Kidney (tissue), 14 donors: ENCODE measurements around the gene PRTN3. TPM values are rescaled to one million over a fixed set of nuclear protein-coding genes. Genes with fewer than 3 reads are reported as not detected.
"Not testable (repeated sequence)": the region's sequence is repeated elsewhere in the genome, so short reads cannot be mapped to it uniquely, and the experiment has no call there.

Source experiments
- DNase-seq, 5 donors: peaks; one replicate each; pipeline ENCODE4 v3.0.0-alpha.2; 2013 to 2020
- FAIRE-seq: peaks from 2 replicates; lab custom pipeline; 2012; peaks lifted over from hg19 to GRCh38; lab: Jason Lieb, UNC
- H3K27ac ChIP-seq, 2 donors: one replicate each; pipeline ENCODE4 v1.7.0; 2013; ENCODE audit warnings: low read depth in 2 of 2, low read length in 2 of 2, inconsistent platforms in 1 of 2
- H3K27me3 ChIP-seq: one replicate; pipeline ENCODE4 v1.7.1; 2013; ENCODE audit warnings: low read length, inconsistent platforms; ENCODE audit not compliant: control insufficient read depth, insufficient read depth
- H3K36me3 ChIP-seq, 3 donors: one replicate each; pipeline versions ENCODE4 v1.7.0 to v1.7.1; 2013; ENCODE audit warnings: low read length in 3 of 3, control low read depth in 1 of 3, inconsistent platforms in 1 of 3; ENCODE audit not compliant: insufficient read depth in 3 of 3, control insufficient read depth in 2 of 3
- H3K4me1 ChIP-seq, 3 donors: one replicate each; pipeline versions ENCODE4 v1.7.0 to v1.7.1; 2013; ENCODE audit warnings: low read length in 3 of 3, inconsistent platforms in 1 of 3, low read depth in 1 of 3; ENCODE audit not compliant: control insufficient read depth in 2 of 3, insufficient read depth in 2 of 3
- H3K4me3 ChIP-seq, 3 donors: one replicate each; pipeline versions ENCODE4 v1.7.0 to v1.8.1; 2013; ENCODE audit warnings: low read length in 3 of 3, control low read depth in 1 of 3, inconsistent platforms in 1 of 3
- H3K9ac ChIP-seq, 3 donors: one replicate each; pipeline versions ENCODE4 v1.7.0 to v1.7.1; 2013; ENCODE audit warnings: low read length in 3 of 3, control low read depth in 1 of 3, inconsistent platforms in 1 of 3
- H3K9me3 ChIP-seq, 3 donors: one replicate each; pipeline versions ENCODE4 v1.7.0 to v1.7.1; 2013; ENCODE audit warnings: low read length in 3 of 3, control low read depth in 1 of 3, inconsistent platforms in 1 of 3; ENCODE audit not compliant: control insufficient read depth in 2 of 3, insufficient read depth in 1 of 3
- CTCF ChIP-seq: IDR thresholded peaks from 3 replicates; pipeline ENCODE4 v1.5.1; 2012; ENCODE audit warnings: mild to moderate bottlenecking, moderate library complexity, borderline replicate concordance; ENCODE audit not compliant: insufficient read depth; ENCODE audit errors: extremely low read depth
- intact Hi-C: fragments of 100-400 bp; cut with DNase I; formaldehyde crosslinking; loops from one replicate; pipeline ENCODE4 v1.11.1; 2022
- polyA plus RNA-seq: library from polyadenylated mRNA; stranded (reverse); fragments of 350-450 nt; fragmentation: Illumina TruSeq; extraction: RNeasy Lipid Tissue Mini Kit (QIAGEN cat#74804); gene quantifications from one replicate; pipeline ENCODE4 v1.2.3, GENCODE V29; 2014; ENCODE audit warnings: low read depth, low replicate concordance; ENCODE audit not compliant: insufficient read depth
- total RNA-seq: library from RNA; stranded (reverse); fragmentation: NEBNext Ultra II Directional; extraction: Animal tissue kit (Norgen Biotek cat#: 25700); gene quantifications from one replicate; pipeline ENCODE4 v1.2.1, GENCODE V29; 2021
- donor health status: control.
- donor health status: control.
- donor health status: control.
- donor health status: control.
- donor health status: control.
- donor health status: DM: yes; HTN: yes; CAD: no.
- donor health status: Normal renal cell carcinoma (clear cell type).

Gene PRTN3
- total and polyA plus RNA-seq, 2 donors from 2014 or later = not detected

- H3K36me3 ChIP-seq = no peaks in the 10 kb centered on the region
- no peak within 1 kb of the TSS for H3K9ac ChIP-seq
- peaks cover 0 to 7% (median 0%) of the 10 kb centered on the region in 3 donors for H3K4me1 ChIP-seq
- no peak within 1 kb of the TSS for H3K4me3 ChIP-seq
- no peaks in the 10 kb centered on the region for H3K27me3 ChIP-seq
- DNase-seq (peak in 1 of 5 donors; percentile 75), FAIRE-seq (no peak)
- no peaks in the 10 kb centered on the region for H3K9me3 ChIP-seq
- H3K27ac ChIP-seq = peak within 1 kb of the TSS in 1 of 2 donors; percentile 80
- intact Hi-C loops = no loop called here
- no peak for TF ChIP-seq CTCF
Observed at GRCh38 chr19:852136-853013, 11.6 kb downstream of the PRTN3 start, which contains the start of gene ELANE. TSS of gene ELANE (plus strand) at chr19:852303. CDS start at chr19:852329, 26 bp downstream.

- no peaks in the 10 kb centered on the region for H3K27me3 ChIP-seq
- no peak overlapping the region for H3K27ac ChIP-seq
- intact Hi-C loops = no loop called here
- FAIRE-seq (no peak), DNase-seq (peak in 1 of 5 donors; percentile 76)
- H3K4me3 ChIP-seq = no peak overlapping the region
- H3K36me3 ChIP-seq = no peaks in the 10 kb centered on the region
- no peak for TF ChIP-seq CTCF
- H3K9ac ChIP-seq = no peak overlapping the region
- peaks cover 0 to 7% (median 0%) of the 10 kb centered on the region in 3 donors for H3K4me1 ChIP-seq
- no peaks in the 10 kb centered on the region for H3K9me3 ChIP-seq
Observed at GRCh38 chr19:853014-853585, 12.3 kb downstream of the PRTN3 start.

- H3K9ac ChIP-seq, DNase-seq, H3K27ac ChIP-seq, FAIRE-seq, H3K4me1 ChIP-seq, H3K9me3 ChIP-seq, H3K4me3 ChIP-seq, intact Hi-C loops, H3K36me3 ChIP-seq, H3K27me3 ChIP-seq: not testable (repeated sequence)
Observed at GRCh38 chr19:853614-854220, 12.9 kb downstream of the PRTN3 start.

- H3K9ac ChIP-seq = no peak overlapping the region
- FAIRE-seq (peak; percentile 97), DNase-seq (no peak)
- TF ChIP-seq CTCF = no peak
- no peaks in the 10 kb centered on the region for H3K36me3 ChIP-seq
- no peak overlapping the region for H3K4me3 ChIP-seq
- H3K9me3 ChIP-seq = no peaks in the 10 kb centered on the region
- H3K4me1 ChIP-seq = peaks cover 0 to 7% (median 0%) of the 10 kb centered on the region in 3 donors
- intact Hi-C loops = no loop called here
- no peaks in the 10 kb centered on the region for H3K27me3 ChIP-seq
- no peak overlapping the region for H3K27ac ChIP-seq
Observed at GRCh38 chr19:854549-854948, 13.8 kb downstream of the PRTN3 start.
